ENCODE data around the gene FGD5. TPM values are rescaled to one million over a fixed set of nuclear protein-coding genes. Genes with fewer than 3 reads are reported as not detected.

Gene FGD5
- total RNA-seq, 6 experiments from 2014 or later = not detected

DNA sequence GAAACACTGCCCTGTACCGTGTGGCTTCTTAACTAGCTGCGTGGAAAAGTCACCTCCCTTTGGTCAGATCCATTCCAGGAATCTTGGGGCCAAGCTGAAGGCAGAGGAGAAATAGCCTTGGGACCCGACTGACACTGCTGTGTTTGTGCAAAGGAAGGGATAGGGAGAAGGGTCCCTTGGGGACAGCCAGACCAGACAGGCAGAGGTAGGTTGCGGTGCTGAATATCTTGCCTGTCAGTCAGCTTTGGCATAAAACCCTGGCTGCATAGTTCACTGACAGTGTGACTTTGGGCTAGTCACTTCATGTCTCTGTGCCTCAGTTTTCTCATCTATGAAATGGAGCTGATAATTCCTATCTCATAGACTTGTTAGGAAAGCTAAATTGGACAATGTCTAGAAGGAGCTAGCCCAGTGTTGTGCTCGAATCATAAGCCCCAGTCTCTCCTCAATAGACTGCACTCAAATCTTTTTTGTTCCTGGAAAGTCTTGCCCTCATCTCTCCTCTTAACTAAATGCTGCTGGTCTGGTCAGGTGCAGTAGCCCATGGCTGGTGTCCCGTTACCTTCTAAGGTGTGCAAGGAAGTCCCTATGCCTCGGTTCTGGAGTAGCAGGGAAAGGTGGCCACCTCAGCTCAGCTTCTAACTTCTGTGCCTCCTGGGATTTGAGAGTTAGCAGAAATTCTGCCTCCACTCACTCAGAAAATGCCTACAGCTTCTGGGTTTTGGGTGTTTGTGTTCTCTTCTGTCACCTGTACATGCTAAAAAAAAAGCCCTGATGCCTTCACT, 25.8 kb downstream of the FGD5 start:
- TF ChIP-seq, protein P1, sequence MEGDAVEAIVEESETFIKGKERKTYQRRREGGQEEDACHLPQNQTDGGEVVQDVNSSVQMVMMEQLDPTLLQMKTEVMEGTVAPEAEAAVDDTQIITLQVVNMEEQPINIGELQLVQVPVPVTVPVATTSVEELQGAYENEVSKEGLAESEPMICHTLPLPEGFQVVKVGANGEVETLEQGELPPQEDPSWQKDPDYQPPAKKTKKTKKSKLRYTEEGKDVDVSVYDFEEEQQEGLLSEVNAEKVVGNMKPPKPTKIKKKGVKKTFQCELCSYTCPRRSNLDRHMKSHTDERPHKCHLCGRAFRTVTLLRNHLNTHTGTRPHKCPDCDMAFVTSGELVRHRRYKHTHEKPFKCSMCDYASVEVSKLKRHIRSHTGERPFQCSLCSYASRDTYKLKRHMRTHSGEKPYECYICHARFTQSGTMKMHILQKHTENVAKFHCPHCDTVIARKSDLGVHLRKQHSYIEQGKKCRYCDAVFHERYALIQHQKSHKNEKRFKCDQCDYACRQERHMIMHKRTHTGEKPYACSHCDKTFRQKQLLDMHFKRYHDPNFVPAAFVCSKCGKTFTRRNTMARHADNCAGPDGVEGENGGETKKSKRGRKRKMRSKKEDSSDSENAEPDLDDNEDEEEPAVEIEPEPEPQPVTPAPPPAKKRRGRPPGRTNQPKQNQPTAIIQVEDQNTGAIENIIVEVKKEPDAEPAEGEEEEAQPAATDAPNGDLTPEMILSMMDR (IDR thresholded peaks at IDR 0.05) = no peak
- no peak for DNase-seq
- Mint-ChIP-seq H3K4me3 (no peak overlapping the region), H3K27ac (no peak overlapping the region), H3K27me3 (ENCODE audit: insufficient read depth) (peaks cover 24% of the 10 kb centered on the region), H3K4me1 (ENCODE audit: low read depth) (no peaks in the 10 kb centered on the region), H3K9me3 (no peaks in the 10 kb centered on the region), H3K36me3 (ENCODE audit: low read depth) (no peaks in the 10 kb centered on the region)

DNA sequence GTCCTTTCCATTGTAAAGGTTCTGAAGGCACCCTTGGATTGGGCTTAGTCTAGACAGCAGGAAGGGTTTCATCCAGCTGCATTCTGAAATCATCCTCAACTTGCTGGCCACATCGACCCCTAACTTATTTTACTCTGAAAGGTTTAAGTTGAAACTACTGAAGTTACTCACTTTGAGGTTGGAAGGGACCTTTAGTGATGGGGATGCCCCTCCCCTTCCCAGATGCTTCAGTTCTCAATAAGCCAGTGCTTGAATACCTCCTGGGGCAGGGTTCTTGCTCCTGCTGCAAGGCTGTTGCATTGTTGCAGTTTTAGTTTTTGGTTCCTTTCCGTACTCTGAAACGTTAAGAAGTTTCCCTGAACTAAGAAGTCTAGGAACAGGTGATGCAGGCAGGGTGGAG, 26.4 kb downstream of the FGD5 start:
- TF ChIP-seq, protein P1 (IDR thresholded peaks at IDR 0.05) = no peak
- no peaks in the 10 kb centered on the region for H3K4me1 Mint-ChIP-seq (ENCODE audit: low read depth)
- no peaks in the 10 kb centered on the region for H3K36me3 Mint-ChIP-seq (ENCODE audit: low read depth)
- no peaks in the 10 kb centered on the region for H3K9me3 Mint-ChIP-seq
- H3K27ac Mint-ChIP-seq = no peak overlapping the region
- H3K4me3 Mint-ChIP-seq = no peak overlapping the region
- H3K27me3 Mint-ChIP-seq (ENCODE audit: insufficient read depth) = peaks cover 27% of the 10 kb centered on the region
- no peak for DNase-seq

DNA sequence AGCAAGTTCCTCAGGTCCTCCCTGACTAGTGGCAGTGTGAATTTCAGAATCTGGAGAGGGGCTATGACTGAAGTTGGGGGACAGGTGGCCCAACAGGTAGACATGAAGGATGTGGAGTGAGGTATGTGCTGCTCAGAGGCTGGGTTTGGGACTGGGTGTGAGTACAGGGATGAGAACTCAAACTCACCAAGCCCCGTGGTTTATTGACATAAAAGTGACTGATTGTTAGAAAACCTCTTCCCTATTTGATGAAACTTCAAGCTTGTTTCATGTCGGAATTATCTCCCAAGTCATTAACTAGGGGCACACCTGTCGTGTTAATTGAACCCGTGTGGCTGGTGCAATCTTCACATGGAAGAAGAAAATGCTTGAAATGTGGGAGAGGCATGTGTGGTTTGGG, 27.1 kb downstream of the FGD5 start:
- Mint-ChIP-seq H3K4me1 (ENCODE audit: low read depth) (no peaks in the 10 kb centered on the region), H3K4me3 (no peak overlapping the region), H3K27ac (no peak overlapping the region), H3K9me3 (no peaks in the 10 kb centered on the region), H3K27me3 (ENCODE audit: insufficient read depth) (peaks cover 28% of the 10 kb centered on the region), H3K36me3 (ENCODE audit: low read depth) (no peaks in the 10 kb centered on the region)
- TF ChIP-seq, protein P1 (IDR thresholded peaks at IDR 0.05) = no peak
- no peak for DNase-seq

DNA sequence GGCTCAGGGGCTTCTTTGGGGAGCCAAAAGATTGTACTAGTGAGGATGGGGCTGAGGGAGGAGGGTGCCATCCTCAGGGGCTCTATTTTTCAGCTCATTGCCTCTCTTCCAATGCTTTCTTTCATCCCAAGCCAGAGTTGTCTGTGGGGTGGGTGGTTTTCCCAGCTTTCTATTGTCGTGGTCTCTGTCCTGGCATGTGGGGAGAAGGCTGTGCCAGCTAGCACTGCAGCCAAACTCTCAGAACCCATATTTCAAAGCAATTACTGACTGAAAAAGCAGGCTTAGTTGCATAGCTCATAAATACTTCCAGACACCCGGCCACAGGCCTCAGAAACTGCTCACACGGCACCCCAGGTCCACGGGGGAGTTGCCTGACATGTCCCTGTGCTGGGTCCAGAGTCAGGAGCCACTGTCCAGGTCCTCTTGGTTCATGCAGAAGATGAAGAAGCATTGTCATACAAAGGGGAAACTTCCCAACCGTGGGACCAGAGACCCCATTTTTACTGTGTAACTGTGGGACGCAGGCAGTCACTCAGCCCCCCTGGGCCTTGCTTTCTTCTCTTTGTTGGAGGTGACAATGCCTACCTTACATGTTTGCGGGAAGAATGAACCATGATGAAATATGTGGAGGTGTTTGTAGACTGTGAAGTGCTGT, 27.6 kb downstream of the FGD5 start:
- no peaks in the 10 kb centered on the region for H3K9me3 Mint-ChIP-seq
- H3K27me3 Mint-ChIP-seq (ENCODE audit: insufficient read depth) = peaks cover 24% of the 10 kb centered on the region
- H3K36me3 Mint-ChIP-seq (ENCODE audit: low read depth) = no peaks in the 10 kb centered on the region
- no peak overlapping the region for H3K4me3 Mint-ChIP-seq
- DNase-seq = no peak
- no peaks in the 10 kb centered on the region for H3K4me1 Mint-ChIP-seq (ENCODE audit: low read depth)
- H3K27ac Mint-ChIP-seq = no peak overlapping the region
- TF ChIP-seq, protein P1 (IDR thresholded peaks at IDR 0.05) = no peak

GRCh38 chr3:14847613-14848541, 29.1 kb downstream of the FGD5 start:
- TF ChIP-seq, protein P1 (IDR thresholded peaks at IDR 0.05) = no peak
- Mint-ChIP-seq H3K4me1 (ENCODE audit: low read depth) (no peaks in the 10 kb centered on the region), H3K36me3 (ENCODE audit: low read depth) (no peaks in the 10 kb centered on the region), H3K4me3 (no peak overlapping the region), H3K9me3 (no peaks in the 10 kb centered on the region), H3K27me3 (ENCODE audit: insufficient read depth) (peaks cover 19% of the 10 kb centered on the region), H3K27ac (no peak overlapping the region)
- DNase-seq = no peak

Measured in HFFc6 (cell line).